Measurements from ENCODE around the gene POP4. TPM values are rescaled to one million over a fixed set of nuclear protein-coding genes. Genes with fewer than 3 reads are reported as not detected.

POP4 gene
- total and polyA plus RNA-seq, 2 donors: 76.3 to 85.0 TPM

DNA sequence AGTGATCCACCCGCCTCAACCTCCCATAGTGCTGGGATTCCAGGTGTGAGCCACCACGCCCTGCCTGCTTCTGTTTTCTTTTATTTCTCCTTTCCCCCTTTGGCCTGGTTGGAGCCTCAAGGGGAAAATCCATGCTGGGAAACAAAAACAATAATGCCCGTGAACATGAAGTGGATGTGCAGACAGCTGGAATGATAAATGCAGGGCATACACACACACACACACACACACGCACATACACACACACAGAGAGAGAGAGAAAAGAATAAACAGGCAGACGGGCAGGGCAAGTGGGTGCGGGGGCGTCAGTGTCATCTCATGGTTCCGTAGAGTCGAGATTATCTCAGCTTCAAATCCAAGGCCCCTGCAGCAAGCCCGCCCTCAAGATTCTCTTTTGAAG, 54.8 kb downstream of the POP4 start:
- Histone ChIP-seq H3K9me3 (ENCODE audit: control insufficient read depth in 2 of 2, insufficient read depth in 1 of 2, low read length in 1 of 2) (no peaks in the 10 kb centered on the region), H3K4me1 (ENCODE audit: control insufficient read depth in 2 of 2, insufficient read depth in 2 of 2, low read length in 2 of 2) (peaks cover 5 to 24% of the 10 kb centered on the region in 2 donors), H3K27ac (ENCODE audit: low read depth in 1 of 2, low read length in 1 of 2) (peak overlapping the region in 1 of 2 donors; percentile 46), H3K4me3 (ENCODE audit: low read length in 2 of 2) (no peak overlapping the region), H3K36me3 (ENCODE audit: control insufficient read depth in 2 of 2, insufficient read depth in 2 of 2, low read length in 1 of 2) (no peaks in the 10 kb centered on the region), H3K27me3 (ENCODE audit: control insufficient read depth in 2 of 2, insufficient read depth in 1 of 2, low read length in 1 of 2) (peaks cover 0 to 30% of the 10 kb centered on the region in 2 donors)
- WGBS: 74% methylated on average over 10 of the region's 10 CpGs
- DNase-seq (ENCODE audit: low read depth in 6 of 9, low spot score in 9 of 9): peak in 1 of 9 donors; percentile 67

DNA sequence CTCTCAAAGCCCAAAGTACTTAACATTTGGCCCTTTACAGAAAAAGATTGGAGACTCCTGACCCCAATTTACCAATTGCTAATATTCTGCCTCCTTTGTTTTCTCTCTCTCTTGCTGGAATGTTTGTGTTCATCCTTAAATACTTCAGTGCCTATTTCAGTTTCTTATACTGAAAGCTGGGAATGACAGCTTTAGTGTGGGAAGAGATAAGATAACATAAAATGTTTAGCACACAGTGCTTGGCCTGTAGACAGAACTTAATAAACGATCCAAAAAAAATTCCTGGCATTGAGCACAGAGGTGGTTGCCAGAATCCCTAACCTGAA, 56.2 kb downstream of the POP4 start:
- WGBS: 90% methylated on average over 1 of the region's 1 CpG
- Histone ChIP-seq H3K27me3 (ENCODE audit: control insufficient read depth in 2 of 2, insufficient read depth in 1 of 2, low read length in 1 of 2) (peaks cover 0 to 44% of the 10 kb centered on the region in 2 donors), H3K27ac (ENCODE audit: low read depth in 1 of 2, low read length in 1 of 2) (no peak overlapping the region), H3K4me1 (ENCODE audit: control insufficient read depth in 2 of 2, insufficient read depth in 2 of 2, low read length in 2 of 2) (peaks cover 14 to 36% of the 10 kb centered on the region in 2 donors), H3K36me3 (ENCODE audit: control insufficient read depth in 2 of 2, insufficient read depth in 2 of 2, low read length in 1 of 2) (no peaks in the 10 kb centered on the region), H3K4me3 (ENCODE audit: low read length in 2 of 2) (no peak overlapping the region), H3K9me3 (ENCODE audit: control insufficient read depth in 2 of 2, insufficient read depth in 1 of 2, low read length in 1 of 2) (no peaks in the 10 kb centered on the region)
- DNase-seq (ENCODE audit: low read depth in 6 of 9, low spot score in 9 of 9): no peak

DNA sequence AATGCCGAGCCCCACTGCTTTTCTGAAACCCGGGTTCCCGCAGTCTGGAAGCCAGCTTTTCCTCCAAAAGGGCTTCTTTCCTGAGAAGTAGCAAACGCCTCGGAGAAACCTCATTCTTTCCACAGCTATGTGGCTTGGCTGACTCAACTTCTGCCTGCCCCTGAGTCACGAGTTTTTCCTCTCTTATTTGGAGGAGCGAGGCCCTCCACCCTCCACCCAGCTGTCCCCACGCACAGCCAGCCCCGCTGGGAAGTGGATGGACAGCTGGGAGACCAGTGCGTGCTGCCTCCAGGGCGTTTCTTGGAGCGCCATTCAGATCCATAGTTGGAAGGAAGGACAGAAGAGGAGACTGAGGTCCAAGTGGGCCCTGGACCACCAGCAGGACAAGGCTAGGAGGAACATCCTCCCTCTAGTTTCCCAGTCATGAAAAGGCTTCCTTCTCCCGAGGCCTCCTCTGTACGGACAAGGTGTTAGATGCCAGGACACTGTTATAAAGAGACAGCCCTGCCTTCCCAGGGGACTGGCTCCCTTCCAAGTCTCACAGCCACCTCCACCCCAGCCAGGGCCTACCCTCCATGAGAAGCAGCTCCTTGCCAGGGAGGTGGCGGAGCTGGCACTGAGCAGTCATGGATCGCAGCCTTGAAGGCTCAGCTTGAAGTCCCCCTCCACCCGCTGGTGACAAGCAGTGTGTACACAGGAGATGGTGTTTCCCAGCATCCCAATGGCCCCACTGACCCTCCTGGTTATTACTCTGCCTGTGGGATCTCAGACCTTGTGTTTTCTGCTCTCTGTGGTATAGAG, 56.7 kb downstream of the POP4 start:
- H3K4me3 ChIP-seq (ENCODE audit: low read length in 2 of 2): no peak overlapping the region
- no peaks in the 10 kb centered on the region for H3K36me3 ChIP-seq (ENCODE audit: control insufficient read depth in 2 of 2, insufficient read depth in 2 of 2, low read length in 1 of 2)
- H3K27me3 ChIP-seq (ENCODE audit: control insufficient read depth in 2 of 2, insufficient read depth in 1 of 2, low read length in 1 of 2): peaks cover 0 to 46% of the 10 kb centered on the region in 2 donors
- peak overlapping the region in 1 of 2 donors; percentile 26 for H3K27ac ChIP-seq (ENCODE audit: low read depth in 1 of 2, low read length in 1 of 2)
- 93% methylated on average over 17 of the region's 17 CpGs for WGBS
- no peaks in the 10 kb centered on the region for H3K9me3 ChIP-seq (ENCODE audit: control insufficient read depth in 2 of 2, insufficient read depth in 1 of 2, low read length in 1 of 2)
- no peak for DNase-seq (ENCODE audit: low read depth in 6 of 9, low spot score in 9 of 9)
- H3K4me1 ChIP-seq (ENCODE audit: control insufficient read depth in 2 of 2, insufficient read depth in 2 of 2, low read length in 2 of 2): peaks cover 19 to 42% of the 10 kb centered on the region in 2 donors

DNA sequence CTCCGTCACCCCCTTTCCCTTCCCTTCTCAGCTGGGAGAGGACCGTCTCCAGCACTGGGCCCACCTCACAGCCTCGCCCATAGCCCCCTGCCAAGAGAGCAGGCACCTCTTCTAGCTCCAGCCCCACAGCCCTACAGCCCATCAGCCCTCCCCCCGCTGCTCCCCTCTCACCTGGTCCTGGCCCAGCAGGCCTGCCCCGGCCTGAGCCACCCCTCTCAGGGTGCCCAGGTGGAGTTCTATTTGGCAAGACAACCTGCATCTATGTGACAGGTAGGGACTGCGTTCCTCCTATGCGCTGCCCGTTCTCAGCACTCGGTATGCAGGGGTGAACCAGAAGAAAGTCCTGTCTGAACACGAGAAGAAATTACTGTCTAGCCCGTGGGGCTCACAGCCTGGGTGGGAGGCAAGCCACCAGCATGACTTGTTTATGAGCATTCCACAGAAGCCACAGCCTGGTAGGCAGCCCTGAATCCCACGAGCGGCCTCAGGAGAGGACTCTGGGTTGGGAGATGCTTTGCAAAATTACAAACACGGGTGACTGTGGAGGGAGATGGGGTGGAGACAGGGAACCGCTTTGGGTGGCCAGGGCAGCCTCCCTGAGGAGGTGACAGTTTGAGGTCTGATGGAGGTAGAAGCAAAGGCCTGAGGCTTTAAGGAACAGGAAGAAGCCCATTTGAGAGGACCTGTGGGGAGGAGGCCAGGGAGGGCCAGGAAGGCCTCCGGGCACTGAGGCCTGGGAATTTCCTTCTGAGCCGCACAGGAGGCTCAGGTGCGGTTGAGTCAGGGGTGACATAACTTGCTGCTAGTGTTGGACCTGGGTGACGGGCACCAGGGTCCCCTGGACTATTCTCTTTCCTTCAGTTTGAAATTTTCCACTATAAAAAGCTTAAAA, 58.0 kb downstream of the POP4 start:
- no peaks in the 10 kb centered on the region for H3K36me3 ChIP-seq (ENCODE audit: control insufficient read depth in 2 of 2, insufficient read depth in 2 of 2, low read length in 1 of 2)
- H3K4me1 ChIP-seq (ENCODE audit: control insufficient read depth in 2 of 2, insufficient read depth in 2 of 2, low read length in 2 of 2): peaks cover 32 to 55% of the 10 kb centered on the region in 2 donors
- H3K4me3 ChIP-seq (ENCODE audit: low read length in 2 of 2): no peak overlapping the region
- peaks cover 0 to 46% of the 10 kb centered on the region in 2 donors for H3K27me3 ChIP-seq (ENCODE audit: control insufficient read depth in 2 of 2, insufficient read depth in 1 of 2, low read length in 1 of 2)
- WGBS: 95% methylated on average over 19 of the region's 19 CpGs
- H3K27ac ChIP-seq (ENCODE audit: low read depth in 1 of 2, low read length in 1 of 2): peak overlapping the region in 1 of 2 donors; percentile 52
- DNase-seq (ENCODE audit: low read depth in 6 of 9, low spot score in 9 of 9): no peak
- H3K9me3 ChIP-seq (ENCODE audit: control insufficient read depth in 2 of 2, insufficient read depth in 1 of 2, low read length in 1 of 2): no peaks in the 10 kb centered on the region

DNA sequence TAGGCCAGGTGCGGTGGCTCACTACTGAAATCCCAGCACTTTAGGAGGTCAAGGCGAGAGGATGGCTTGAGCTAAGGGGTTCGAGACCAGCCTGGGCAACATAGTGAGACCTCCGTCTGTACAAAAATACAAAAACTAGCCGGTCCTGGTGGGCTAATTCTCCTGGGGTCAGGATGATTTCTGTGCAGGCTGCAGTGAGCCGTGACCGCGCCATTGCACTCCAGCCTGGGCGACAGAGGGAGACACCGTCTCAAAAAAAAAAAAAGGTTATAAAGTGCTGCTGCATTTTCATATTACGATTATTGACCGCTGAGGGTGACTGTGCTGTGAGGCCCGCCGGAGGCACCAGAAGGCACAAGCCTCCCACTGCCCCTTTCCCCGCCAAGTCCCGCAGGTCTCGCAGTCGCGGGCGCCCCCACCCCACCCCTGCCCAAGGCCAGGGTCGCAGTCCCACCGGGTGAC, 58.7 kb downstream of the POP4 start:
- no peak for DNase-seq (ENCODE audit: low read depth in 6 of 9, low spot score in 9 of 9)
- H3K27ac ChIP-seq (ENCODE audit: low read depth in 1 of 2, low read length in 1 of 2): peak overlapping the region in 1 of 2 donors; percentile 64
- peaks cover 0 to 46% of the 10 kb centered on the region in 2 donors for H3K27me3 ChIP-seq (ENCODE audit: control insufficient read depth in 2 of 2, insufficient read depth in 1 of 2, low read length in 1 of 2)
- peaks cover 38 to 59% of the 10 kb centered on the region in 2 donors for H3K4me1 ChIP-seq (ENCODE audit: control insufficient read depth in 2 of 2, insufficient read depth in 2 of 2, low read length in 2 of 2)
- H3K4me3 ChIP-seq (ENCODE audit: low read length in 2 of 2): peak overlapping the region; percentile 26 to 73
- H3K36me3 ChIP-seq (ENCODE audit: control insufficient read depth in 2 of 2, insufficient read depth in 2 of 2, low read length in 1 of 2): no peaks in the 10 kb centered on the region
- WGBS: 30% methylated on average over 22 of the region's 22 CpGs
- no peaks in the 10 kb centered on the region for H3K9me3 ChIP-seq (ENCODE audit: control insufficient read depth in 2 of 2, insufficient read depth in 1 of 2, low read length in 1 of 2)

DNA sequence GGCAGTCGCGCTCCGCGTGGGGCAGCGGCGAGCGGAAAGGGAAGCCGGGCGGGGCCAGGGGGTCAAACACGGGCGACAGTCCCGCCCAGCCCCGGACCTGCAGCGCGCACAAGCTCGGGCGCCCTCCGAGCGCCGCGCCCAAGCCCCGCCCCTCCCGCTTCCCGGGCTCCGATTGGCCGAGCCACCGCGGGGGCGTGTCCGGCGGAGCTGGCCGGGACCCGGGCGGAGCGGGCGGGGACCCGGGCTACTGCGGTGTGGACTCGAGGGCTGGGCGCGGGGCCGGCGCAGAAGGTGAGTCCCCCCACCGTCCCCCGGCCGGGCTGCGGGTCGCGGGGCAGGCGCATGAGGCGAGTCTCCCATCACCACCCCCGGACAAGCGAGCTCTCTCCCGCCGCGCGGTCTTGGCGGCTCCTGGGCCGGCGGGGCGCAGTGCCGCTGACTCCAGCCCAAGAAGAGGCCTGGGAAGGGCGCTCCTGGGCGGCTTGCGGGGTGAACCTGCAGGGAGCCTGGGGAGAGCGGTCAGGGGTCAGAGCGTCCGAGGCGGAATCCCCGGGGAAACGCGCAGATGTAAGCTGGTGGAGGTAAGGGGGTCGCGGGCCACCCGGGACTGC, 59.2 kb downstream of the POP4 start, which contains the start of gene PLEKHF1:
PLEKHF1 (plus strand) TSS at position 247 of the 611 bp plus-strand sequence. CDS start 8,379 bp downstream, outside the sequence.
- peaks cover 0 to 46% of the 10 kb centered on the region in 2 donors for H3K27me3 ChIP-seq (ENCODE audit: control insufficient read depth in 2 of 2, insufficient read depth in 1 of 2, low read length in 1 of 2)
- peaks cover 38 to 55% of the 10 kb centered on the region in 2 donors for H3K4me1 ChIP-seq (ENCODE audit: control insufficient read depth in 2 of 2, insufficient read depth in 2 of 2, low read length in 2 of 2)
- 1% methylated on average over 75 of the region's 75 CpGs for WGBS
- peak within 1 kb of the TSS; percentile 77 to 86 for H3K27ac ChIP-seq (ENCODE audit: low read depth in 1 of 2, low read length in 1 of 2)
- H3K4me3 ChIP-seq (ENCODE audit: low read length in 2 of 2): peak within 1 kb of the TSS; percentile 62 to 73
- no peaks in the 10 kb centered on the region for H3K36me3 ChIP-seq (ENCODE audit: control insufficient read depth in 2 of 2, insufficient read depth in 2 of 2, low read length in 1 of 2)
- DNase-seq (ENCODE audit: low read depth in 6 of 9, low spot score in 9 of 9): peak in 4 of 9 donors; percentile 58 to 83 (median 78)
- H3K9me3 ChIP-seq (ENCODE audit: control insufficient read depth in 2 of 2, insufficient read depth in 1 of 2, low read length in 1 of 2): no peaks in the 10 kb centered on the region

DNA sequence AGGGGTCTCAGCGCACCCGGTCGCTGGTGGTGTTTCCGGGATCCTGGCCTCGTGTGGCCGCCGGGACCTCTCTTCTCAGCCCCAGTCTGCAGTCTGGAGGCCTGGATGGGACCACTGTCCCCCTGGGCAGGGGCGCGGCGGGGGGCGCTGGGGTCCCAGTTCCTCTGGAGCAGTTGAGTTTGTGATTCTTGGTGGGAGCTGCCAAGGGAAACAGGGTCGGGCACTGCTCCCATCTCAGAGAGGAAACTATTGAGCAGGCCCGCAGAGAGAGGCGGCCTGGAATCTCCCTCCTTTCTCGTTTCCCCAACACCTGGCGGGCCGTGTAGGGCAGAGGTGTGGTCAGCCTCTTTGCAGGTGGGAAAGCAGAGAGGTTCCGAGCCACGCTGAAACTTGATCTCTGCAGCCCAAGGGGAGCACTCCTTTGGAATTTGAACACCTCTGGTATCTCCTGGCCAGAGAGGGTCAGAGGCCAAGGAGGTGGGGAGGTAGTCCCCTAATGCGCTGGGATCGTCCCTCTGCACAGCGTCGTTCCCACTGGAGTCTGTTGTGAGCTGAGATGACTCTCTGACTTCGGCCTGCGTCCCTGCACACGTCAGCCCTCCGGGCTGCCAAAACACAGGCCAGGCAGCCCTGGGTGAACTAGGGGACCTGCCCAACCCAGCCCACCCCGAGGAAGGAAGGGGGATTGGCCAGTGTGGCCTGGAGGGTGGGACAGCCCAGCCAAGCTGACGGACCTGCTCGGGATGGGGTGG, 59.9 kb downstream of the POP4 start:
- WGBS: 34% methylated on average over 30 of the region's 30 CpGs
- peaks cover 0 to 46% of the 10 kb centered on the region in 2 donors for H3K27me3 ChIP-seq (ENCODE audit: control insufficient read depth in 2 of 2, insufficient read depth in 1 of 2, low read length in 1 of 2)
- no peaks in the 10 kb centered on the region for H3K9me3 ChIP-seq (ENCODE audit: control insufficient read depth in 2 of 2, insufficient read depth in 1 of 2, low read length in 1 of 2)
- H3K36me3 ChIP-seq (ENCODE audit: control insufficient read depth in 2 of 2, insufficient read depth in 2 of 2, low read length in 1 of 2): no peaks in the 10 kb centered on the region
- no peak for DNase-seq (ENCODE audit: low read depth in 6 of 9, low spot score in 9 of 9)
- peak overlapping the region; percentile 62 to 73 for H3K4me3 ChIP-seq (ENCODE audit: low read length in 2 of 2)
- peaks cover 36 to 61% of the 10 kb centered on the region in 2 donors for H3K4me1 ChIP-seq (ENCODE audit: control insufficient read depth in 2 of 2, insufficient read depth in 2 of 2, low read length in 2 of 2)
- peak overlapping the region; percentile 77 to 86 for H3K27ac ChIP-seq (ENCODE audit: low read depth in 1 of 2, low read length in 1 of 2)

Data from thymus (tissue), 11 donors.